Measurements from ENCODE around the gene ZNF675. TPM values are rescaled to one million over a fixed set of nuclear protein-coding genes. Genes with fewer than 3 reads are reported as not detected.
"Not testable (repeated sequence)": the region's sequence is repeated elsewhere in the genome, so short reads cannot be mapped to it uniquely, and the experiment has no call there.

The ZNF675 gene
- total RNA-seq, 1 experiment from 2014 or later = 34.3 TPM

- TF ChIP-seq ZSCAN18 (CRISPR knock-in tag; IDR thresholded peaks at IDR 0.05) (no peak), ZNF532 (CRISPR knock-in tag; IDR thresholded peaks at IDR 0.05; ENCODE audit: borderline replicate concordance) (no peak), HMGXB4 (CRISPR knock-in tag; IDR thresholded peaks at IDR 0.05) (no peak), NFATC4 (CRISPR knock-in tag; IDR thresholded peaks at IDR 0.05) (no peak)
Measured at GRCh38 chr19:23698711-23699520, 11.9 kb upstream of the ZNF675 start (continued).

- H3K4me1 Mint-ChIP-seq = peaks cover 22% of the 10 kb centered on the region
- H3K27me3 Mint-ChIP-seq (ENCODE audit: low read depth); CTCF ChIA-PET; H3K9me3 Mint-ChIP-seq; DNase-seq (ENCODE audit: low spot score); POLR2A ChIA-PET; ATAC-seq; H3K4me3 Mint-ChIP-seq; H3K36me3 Mint-ChIP-seq: not testable (repeated sequence)
- 0 out of 2 replicates have a peak overlapping the region, but pooled peaks have one; percentile 45 for H3K27ac Mint-ChIP-seq
Measured at GRCh38 chr19:23692937-23693336, 5.9 kb upstream of the ZNF675 start.

GRCh38 chr19:23673132-23673531 lies 13.9 kb downstream of the ZNF675 start:
- Mint-ChIP-seq H3K27me3 (ENCODE audit: low read depth) (no peaks in the 10 kb centered on the region), H3K9me3 (peaks cover 26% of the 10 kb centered on the region), H3K4me3 (no peak overlapping the region), H3K4me1 (peaks cover 20% of the 10 kb centered on the region), H3K27ac (no peak overlapping the region), H3K36me3 (peaks cover 54% of the 10 kb centered on the region)
- ATAC-seq (no peak), DNase-seq (ENCODE audit: low spot score) (no peak)
- ChIA-PET CTCF (no interaction called here), POLR2A (no interaction called here)
- TF ChIP-seq MXD4 (CRISPR knock-in tag; IDR thresholded peaks at IDR 0.05; ENCODE audit: borderline replicate concordance) = no peak
- no peak for TF ChIP-seq ZNF317 (CRISPR knock-in tag; IDR thresholded peaks at IDR 0.05; ENCODE audit: borderline replicate concordance, low read depth)
- no peak for TF ChIP-seq ATF1 (CRISPR knock-in tag; IDR thresholded peaks at IDR 0.05)
- no peak for TF ChIP-seq ATF2 (CRISPR knock-in tag; IDR thresholded peaks at IDR 0.05; ENCODE audit: borderline replicate concordance, low read depth)
- no peak for TF ChIP-seq FOXJ3 (CRISPR knock-in tag; IDR thresholded peaks at IDR 0.05; ENCODE audit: borderline replicate concordance)
- no peak for TF ChIP-seq IRF1 (CRISPR knock-in tag; IDR thresholded peaks at IDR 0.05)
- TF ChIP-seq EMX1 (CRISPR knock-in tag; IDR thresholded peaks at IDR 0.05) = no peak
- TF ChIP-seq ZNF121 (CRISPR knock-in tag; IDR thresholded peaks at IDR 0.05) = no peak
- TF ChIP-seq STAT6 (CRISPR knock-in tag; conservative IDR thresholded peaks at IDR 0.05; ENCODE audit: low read depth) = no peak
- no peak for TF ChIP-seq ATF3 (CRISPR knock-in tag; conservative IDR thresholded peaks at IDR 0.05)
- no peak for TF ChIP-seq ZMAT4 (CRISPR knock-in tag; IDR thresholded peaks at IDR 0.05)
- no peak for TF ChIP-seq HMGA2 (CRISPR knock-in tag; IDR thresholded peaks at IDR 0.05)
- TF ChIP-seq E2F1 (CRISPR knock-in tag; IDR thresholded peaks at IDR 0.05) = no peak
